GM19328 (cell line): Measurements from ENCODE around the gene KCNQ1.

Experiments used
- ATAC-seq: cut with Tn5 transposase; IDR thresholded peaks from one replicate; pipeline ENCODE4 v1.9.1; 2021; ENCODE audit warnings: mild to moderate bottlenecking, moderate library complexity; ENCODE audit not compliant: unreplicated experiment

The KCNQ1 gene

DNA sequence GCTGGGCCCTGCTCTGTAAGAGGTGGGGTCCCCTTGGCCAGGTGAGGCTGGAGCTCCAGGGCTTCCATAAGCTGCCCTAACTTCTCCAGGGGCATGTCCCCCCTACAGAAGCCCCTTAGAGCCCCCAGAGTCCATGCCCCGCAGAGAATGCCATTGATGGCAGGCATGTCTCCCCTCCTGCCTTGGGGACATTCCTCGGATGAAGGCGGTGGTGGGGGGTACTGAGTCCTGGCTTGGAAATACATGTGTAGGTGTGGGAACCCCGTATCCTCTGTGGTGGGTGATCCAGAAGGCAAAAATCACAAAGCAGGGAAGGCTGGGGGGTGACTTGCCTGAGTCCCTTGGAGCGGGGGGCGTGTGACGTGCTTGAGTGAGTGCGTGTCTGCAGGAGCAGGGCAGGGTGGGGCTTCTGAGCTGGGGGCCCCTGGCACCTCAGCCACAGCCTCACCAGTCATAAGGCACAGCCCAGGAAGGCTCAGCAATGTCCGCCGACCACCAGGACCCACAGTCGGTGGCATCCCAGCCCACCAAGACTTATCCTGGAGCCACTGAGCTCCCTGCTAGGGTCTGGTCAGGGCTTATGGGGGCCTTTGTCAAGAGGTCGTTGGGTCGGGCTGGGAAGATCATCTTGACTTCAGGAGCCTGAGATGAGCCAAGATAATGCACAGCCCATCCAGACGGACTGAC is 324.7 kb downstream of the KCNQ1 start:
- no peak for ATAC-seq

DNA sequence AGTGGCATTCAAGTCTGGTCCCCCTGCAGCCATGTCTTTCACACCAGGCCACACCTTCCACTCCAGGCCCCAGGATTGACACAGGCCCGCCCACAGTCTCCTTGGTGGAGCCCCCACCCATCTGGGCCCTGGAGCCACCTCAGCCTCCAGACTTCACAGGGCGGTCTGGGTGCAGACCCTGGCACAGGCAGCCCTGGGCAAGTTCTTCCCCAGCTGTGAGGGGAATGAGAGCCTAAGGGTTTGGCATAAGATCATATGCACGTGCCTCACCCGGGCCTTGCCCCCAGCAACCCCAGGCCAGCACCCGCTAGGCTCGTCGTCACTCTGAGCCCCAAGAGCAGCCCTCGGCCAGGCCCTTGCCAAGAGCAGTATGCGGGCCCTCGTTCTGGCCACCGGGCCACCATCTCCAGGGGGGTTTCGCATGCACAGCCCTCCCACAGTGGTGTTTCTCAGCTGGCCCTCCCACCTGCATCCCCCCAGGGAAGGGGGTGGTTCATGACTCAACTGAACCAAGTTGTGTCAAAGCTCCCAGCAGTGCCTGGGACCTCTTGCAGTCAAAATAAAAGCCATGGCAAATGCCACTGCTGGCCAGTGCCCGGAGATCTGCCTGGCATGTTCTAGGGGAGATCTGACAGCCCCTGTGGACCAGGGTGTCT is 325.4 kb downstream of the KCNQ1 start:
- ATAC-seq, result no peak

GRCh38 chr11:2770761-2771301 is 326.0 kb downstream of the KCNQ1 start:
- ATAC-seq, result no peak

- ATAC-seq, result no peak
These were observed 327.1 kb downstream of the KCNQ1 start for GRCh38 chr11:2771758-2772466.

DNA sequence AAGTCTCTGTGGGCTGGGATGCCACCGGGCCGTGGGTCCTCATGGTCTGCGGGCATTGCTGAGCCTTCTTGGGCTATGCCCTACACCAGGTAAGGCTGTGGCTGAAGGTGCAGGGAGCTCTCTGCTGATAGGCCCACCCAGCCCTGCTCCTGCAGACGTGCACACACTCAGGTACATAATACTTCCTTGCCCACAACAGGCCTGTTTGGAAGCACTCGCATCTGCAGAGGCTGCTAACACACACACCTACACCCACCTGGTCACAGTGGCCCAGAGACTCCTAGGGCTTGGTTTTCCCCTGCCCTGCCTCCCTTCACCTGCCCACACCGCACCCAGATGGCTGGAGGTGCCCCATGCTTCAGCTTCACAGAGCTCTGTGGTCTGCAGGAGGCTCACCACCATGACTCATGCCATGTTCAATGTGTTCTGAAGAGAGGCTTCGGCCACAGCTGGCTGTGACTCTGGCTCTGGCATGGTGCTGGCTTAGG is 327.8 kb downstream of the KCNQ1 start:
- no peak for ATAC-seq

GRCh38 chr11:2774173-2775082 is 329.6 kb downstream of the KCNQ1 start:
- ATAC-seq, result no peak

- no peak for ATAC-seq
These were observed 330.3 kb downstream of the KCNQ1 start for GRCh38 chr11:2775083-2775625.

GRCh38 chr11:2775626-2776350 is 331.0 kb downstream of the KCNQ1 start:
- no peak for ATAC-seq

GRCh38 chr11:2776351-2777061 is 331.7 kb downstream of the KCNQ1 start:
- ATAC-seq, result no peak

DNA sequence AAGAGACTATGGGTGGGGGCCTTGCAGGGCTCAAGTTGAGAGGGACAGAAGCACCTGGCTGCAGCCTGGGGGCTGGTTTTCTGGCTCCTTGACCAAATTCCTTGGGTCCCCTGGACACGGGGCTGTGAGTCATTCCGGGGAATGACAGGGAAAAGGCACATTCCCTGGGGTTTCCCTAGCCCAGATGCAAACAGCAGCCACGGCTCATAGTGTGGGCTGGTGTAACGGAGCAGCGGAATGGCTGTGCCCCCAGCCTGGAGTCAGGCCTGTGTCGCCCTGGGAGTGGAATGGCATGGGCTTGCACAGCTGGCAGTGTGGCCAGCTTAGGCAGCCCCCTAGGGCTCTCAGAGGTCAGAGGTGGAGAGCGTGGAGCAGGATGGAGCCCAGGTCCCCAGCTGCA is 332.6 kb downstream of the KCNQ1 start:
- ATAC-seq, result no peak

DNA sequence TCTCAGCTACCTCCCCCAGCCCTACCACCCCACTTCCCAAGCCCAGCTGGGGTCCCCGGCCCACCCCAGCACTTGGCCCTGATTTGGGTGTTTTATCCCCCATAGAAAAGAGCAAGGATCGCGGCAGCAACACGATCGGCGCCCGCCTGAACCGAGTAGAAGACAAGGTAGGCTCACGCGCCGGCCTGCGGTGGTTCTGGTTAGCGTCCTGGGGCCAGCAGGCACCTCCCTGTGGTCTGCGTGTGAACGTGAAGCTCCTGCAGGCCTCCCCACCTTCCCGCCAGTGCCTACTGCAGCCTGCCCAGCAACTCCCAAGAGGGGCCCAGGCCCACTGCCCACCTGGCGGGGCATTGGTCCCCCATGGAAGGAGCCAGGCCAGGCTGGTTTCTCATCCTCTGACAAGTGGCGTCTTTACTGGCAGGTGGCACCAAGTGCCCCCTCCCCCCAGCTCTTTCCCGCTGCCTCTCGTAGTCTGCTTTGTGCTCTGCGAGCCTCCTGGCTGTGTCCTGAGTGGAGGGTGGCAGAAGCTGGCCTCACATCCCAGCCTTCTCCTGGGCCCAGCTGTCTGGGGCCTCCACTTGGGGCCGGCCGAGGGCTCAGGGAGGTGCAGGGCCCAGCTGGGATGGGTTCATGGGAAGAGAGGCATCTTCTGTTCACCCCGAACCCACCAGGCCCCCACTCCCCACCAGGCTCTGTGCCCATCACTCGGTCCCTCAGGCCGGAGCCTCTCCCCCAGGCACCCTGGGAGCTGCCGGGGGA is 333.2 kb downstream of the KCNQ1 start:
- no peak for ATAC-seq

DNA sequence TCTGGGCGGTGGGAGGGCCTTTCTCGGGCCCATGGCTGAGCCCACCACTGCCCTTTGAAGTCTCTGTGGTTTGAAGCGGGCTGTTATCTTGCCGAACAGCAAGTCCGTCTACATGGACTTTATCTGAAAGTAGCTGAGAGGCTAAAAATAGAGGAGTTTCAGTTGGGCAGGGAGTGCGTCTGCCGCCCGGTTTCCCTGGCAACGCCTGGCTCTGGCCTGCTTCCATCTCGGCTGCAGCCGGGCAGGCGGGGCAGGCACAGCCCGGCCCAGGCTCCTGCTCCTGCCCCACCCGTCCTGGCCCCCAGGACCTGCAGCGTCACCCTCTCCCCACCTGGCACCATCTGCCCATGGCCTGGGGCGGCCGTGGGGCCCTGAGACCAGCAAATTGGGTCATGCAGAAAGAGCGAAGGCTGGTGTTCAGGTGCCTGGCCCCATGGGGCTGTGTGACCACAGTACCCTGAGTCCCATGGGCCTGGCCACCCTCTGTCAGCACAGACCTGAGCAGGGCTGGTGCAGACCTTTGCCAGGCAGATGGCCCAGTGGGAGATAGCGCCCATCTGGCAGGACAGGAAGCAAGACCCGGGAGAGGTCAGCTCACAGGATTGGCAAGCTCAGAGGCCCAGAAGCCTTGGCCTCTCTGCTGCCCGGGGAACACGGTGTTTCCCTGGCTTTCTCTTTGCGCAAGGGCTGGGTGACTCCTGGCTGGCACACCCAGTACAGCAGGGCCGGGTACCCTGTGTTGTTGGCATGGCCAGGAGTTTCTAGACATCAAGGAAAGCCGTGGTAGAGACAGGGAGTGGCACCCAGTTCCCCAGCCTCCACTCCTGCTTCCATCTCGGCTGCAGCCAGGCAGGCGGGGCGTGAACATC is 334.1 kb downstream of the KCNQ1 start:
- no peak for ATAC-seq

- no peak for ATAC-seq
These were observed 334.7 kb downstream of the KCNQ1 start for GRCh38 chr11:2779499-2779980.

GRCh38 chr11:2779981-2780849 is 335.4 kb downstream of the KCNQ1 start:
- no peak for ATAC-seq

- no peak for ATAC-seq
These were observed 336.1 kb downstream of the KCNQ1 start for GRCh38 chr11:2780850-2781407.
